ENCODE measurements around the gene SYNE2. TPM values are rescaled to one million over a fixed set of nuclear protein-coding genes. Genes with fewer than 3 reads are reported as not detected.

SYNE2 gene
- total RNA-seq, 1 donor, result 25.8 TPM

DNA sequence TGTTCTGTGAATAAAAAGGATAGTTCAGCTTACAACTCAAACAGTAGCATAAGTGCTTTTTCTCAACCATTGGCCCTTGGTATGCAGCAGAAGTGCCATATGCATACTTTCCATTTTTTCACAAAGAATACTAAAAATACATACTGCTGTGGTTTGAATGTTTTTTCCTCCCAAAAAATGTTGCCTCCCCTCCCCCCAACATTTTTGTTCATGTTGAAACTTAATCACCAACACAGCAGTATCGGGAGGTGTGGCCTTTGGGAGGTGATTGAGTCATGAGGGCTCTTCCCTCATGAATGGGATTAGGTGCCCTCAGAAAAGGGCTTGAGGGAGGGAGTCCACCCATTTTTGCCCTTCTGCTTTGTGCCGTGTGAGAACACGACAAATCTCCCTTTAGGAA, 242.8 kb downstream of the SYNE2 start:
- H3K4me3 ChIP-seq (ENCODE audit: low read depth, low read length), result no peak overlapping the region
- peak; percentile 53 for DNase-seq (ENCODE audit: low read depth)

DNA sequence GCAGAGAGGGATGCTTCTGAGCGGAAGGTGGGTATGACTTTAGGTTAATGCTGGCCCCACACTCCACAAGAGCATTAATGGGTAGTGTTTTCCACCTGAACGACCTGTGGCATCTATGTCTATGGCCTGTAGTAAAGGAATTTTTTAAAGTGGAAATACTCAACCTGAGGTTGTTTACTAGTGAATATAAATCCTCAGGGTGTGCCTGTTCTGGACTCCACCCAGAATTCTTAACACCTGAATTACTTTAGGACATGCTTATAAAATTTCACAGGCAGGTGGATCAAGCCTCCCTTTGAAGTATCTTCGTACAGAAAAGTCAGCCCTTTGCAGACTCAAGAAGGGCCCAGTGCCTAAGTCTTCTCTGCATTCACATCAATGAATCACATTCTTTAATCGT, 245.3 kb downstream of the SYNE2 start:
- no peak overlapping the region for H3K4me3 ChIP-seq (ENCODE audit: low read depth, low read length)
- no peak for DNase-seq (ENCODE audit: low read depth)
- TF ChIP-seq, protein P1, sequence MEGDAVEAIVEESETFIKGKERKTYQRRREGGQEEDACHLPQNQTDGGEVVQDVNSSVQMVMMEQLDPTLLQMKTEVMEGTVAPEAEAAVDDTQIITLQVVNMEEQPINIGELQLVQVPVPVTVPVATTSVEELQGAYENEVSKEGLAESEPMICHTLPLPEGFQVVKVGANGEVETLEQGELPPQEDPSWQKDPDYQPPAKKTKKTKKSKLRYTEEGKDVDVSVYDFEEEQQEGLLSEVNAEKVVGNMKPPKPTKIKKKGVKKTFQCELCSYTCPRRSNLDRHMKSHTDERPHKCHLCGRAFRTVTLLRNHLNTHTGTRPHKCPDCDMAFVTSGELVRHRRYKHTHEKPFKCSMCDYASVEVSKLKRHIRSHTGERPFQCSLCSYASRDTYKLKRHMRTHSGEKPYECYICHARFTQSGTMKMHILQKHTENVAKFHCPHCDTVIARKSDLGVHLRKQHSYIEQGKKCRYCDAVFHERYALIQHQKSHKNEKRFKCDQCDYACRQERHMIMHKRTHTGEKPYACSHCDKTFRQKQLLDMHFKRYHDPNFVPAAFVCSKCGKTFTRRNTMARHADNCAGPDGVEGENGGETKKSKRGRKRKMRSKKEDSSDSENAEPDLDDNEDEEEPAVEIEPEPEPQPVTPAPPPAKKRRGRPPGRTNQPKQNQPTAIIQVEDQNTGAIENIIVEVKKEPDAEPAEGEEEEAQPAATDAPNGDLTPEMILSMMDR (IDR thresholded peaks at IDR 0.05; ENCODE audit: insufficient read depth, low read length), result no peak

More for the DNA sequence above, 242.8 kb downstream of the SYNE2 start:
- TF ChIP-seq, protein P1 (IDR thresholded peaks at IDR 0.05; ENCODE audit: insufficient read depth, low read length), result no peak

DNA sequence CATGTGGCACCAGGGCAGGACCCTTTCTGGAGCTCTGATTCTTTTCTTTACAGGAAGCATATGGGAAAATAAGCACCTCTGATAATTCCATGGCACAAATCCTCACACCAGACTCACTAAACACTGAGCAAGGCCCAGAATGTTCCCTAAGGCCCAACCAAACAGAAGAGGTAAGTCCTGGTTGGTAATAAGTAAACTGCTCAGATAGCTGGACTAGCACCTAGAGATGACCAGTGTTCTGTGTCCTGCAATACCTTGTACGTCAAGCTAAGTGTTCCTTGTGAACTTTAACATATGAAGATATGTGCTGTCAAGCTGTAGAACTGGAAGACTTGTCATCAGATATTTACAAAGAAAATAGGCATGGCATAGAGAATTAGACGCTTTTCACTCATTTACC, 254.6 kb downstream of the SYNE2 start:
- TF ChIP-seq, protein P1 (IDR thresholded peaks at IDR 0.05; ENCODE audit: insufficient read depth, low read length), result no peak
- no peak overlapping the region for H3K4me3 ChIP-seq (ENCODE audit: low read depth, low read length)
- no peak for DNase-seq (ENCODE audit: low read depth)

DNA sequence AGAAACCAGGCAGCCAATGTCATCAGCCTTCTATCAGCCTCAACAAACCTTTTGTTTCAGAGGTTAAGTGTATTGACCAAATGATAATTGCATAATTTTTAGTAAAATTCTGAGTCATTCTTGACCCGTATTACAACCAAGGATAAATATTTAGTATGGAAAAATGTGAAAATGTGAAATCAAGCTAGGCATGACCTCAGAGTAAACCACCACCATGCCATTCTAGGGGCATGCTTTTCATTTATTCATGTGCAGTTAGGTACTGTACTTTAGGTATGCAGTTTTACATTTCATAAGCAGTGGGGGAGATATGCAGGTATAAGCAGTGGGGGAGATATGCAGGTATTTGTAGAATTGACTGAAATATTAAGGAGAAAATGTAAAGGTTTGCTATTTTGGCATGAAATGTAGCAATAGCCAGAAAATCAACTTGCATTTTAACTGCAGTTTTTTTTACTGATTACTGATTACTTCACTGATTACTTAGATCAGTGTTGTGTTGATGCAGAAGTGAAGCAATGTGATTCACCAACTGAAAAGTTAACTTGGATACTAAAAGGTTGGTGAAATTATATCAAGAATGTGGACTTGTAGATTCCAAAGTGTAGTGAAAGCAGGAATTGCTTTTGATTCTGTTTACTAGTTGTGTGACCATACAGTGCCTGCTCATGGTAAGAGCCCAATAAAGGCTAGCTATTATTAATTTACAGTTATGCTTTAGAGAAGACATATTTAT, 257.2 kb downstream of the SYNE2 start:
- TF ChIP-seq, protein P1 (IDR thresholded peaks at IDR 0.05; ENCODE audit: insufficient read depth, low read length), result no peak
- DNase-seq (ENCODE audit: low read depth), result peak; percentile 11
- H3K4me3 ChIP-seq (ENCODE audit: low read depth, low read length), result no peak overlapping the region

DNA sequence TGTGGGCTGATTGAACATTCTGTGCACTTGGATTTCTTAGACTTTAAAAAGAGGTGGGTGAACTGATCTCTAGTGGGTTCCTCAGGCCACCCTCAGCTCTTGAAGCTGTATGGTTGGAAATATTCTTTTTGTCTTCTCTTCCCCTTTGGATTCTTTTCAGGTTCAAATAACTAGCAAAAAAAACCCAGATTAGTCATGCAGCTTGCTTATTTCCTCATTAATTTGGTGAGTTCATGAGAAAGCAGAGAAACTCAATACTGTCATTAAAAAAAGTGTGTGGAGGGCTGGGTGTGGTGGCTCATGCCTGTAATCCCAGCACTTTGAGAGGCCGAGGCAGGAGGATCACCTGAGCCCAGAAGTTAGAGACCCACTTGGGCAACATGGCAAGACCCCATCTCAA, 258.0 kb downstream of the SYNE2 start:
- no peak overlapping the region for H3K4me3 ChIP-seq (ENCODE audit: low read depth, low read length)
- DNase-seq (ENCODE audit: low read depth), result no peak
- TF ChIP-seq, protein P1 (IDR thresholded peaks at IDR 0.05; ENCODE audit: insufficient read depth, low read length), result no peak

DNA sequence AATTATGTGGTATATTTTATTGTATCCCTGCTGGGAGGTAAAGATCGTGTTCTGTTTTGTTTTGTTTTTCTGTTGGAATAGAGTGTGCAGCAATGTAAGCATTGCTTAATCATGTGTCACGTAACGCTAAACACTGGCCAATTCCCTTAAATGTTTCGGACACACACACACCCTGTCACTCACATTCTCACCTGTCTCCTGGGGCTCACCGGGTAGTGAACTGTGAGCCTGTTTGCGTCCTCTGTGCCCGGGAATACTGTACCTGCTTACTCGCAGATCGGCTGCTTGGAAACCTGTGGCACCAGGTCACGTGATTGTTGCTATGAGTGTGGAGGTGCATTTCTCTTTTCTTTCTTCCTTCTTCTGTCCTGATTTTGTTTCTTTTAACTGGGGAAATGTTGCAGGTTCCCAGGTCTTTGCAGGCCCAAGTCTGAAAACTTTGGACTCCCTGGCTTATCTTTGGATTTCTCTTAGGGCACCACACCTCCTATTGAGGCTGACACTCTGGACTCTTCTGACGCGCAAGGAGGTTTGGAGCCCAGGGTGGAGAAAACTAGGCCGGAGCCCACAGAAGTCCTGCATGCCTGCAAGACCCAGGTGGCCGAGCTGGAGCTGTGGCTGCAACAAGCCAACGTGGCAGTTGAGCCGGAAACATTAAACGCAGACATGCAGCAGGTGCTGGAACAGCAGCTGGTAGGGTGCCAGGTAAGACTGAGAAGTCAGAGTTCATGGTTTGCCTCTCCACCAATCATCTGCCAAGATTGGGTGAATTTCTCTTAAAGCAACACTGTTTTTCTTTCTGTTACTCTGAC, 260.3 kb downstream of the SYNE2 start:
- TF ChIP-seq, protein P1 (IDR thresholded peaks at IDR 0.05; ENCODE audit: insufficient read depth, low read length), result no peak
- DNase-seq (ENCODE audit: low read depth), result no peak
- no peak overlapping the region for H3K4me3 ChIP-seq (ENCODE audit: low read depth, low read length)
